KOPT-K1 (cell line): Measurements from ENCODE around the gene FGGY.

Experiments used
- H3K27ac ChIP-seq: fragments of 200-600 bp; sonication (generic); 2 replicates; pipeline ENCODE4 v1.5.1; 2016; ENCODE audit warnings: antibody characterized with exemption, mild to moderate bottlenecking, low read depth, low read length; ENCODE audit not compliant: poor library complexity, severe bottlenecking
- H3K36me3 ChIP-seq: fragments of 200-600 bp; sonication (generic); 2 replicates; pipeline ENCODE4 v1.5.1; 2017; ENCODE audit warnings: antibody characterized with exemption, mild to moderate bottlenecking, low read length, moderate library complexity; ENCODE audit not compliant: insufficient read depth
- H3K9me3 ChIP-seq: fragments of 200-600 bp; sonication (generic); 2 replicates; pipeline ENCODE4 v1.5.1; 2017; ENCODE audit warnings: antibody characterized with exemption, low read length, mild to moderate bottlenecking; ENCODE audit not compliant: insufficient read depth, poor library complexity, severe bottlenecking

FGGY gene

GRCh38 chr1:59316497-59317128, 19.7 kb downstream of the FGGY start:
- H3K27ac ChIP-seq, result peak overlapping the region; percentile 47
- no peaks in the 10 kb centered on the region for H3K9me3 ChIP-seq
- H3K36me3 ChIP-seq, result no peaks in the 10 kb centered on the region

GRCh38 chr1:59317343-59317742, 20.4 kb downstream of the FGGY start:
- Histone ChIP-seq H3K27ac (peak overlapping the region; percentile 47), H3K36me3 (no peaks in the 10 kb centered on the region), H3K9me3 (no peaks in the 10 kb centered on the region)

- no peak overlapping the region for H3K27ac ChIP-seq
- no peaks in the 10 kb centered on the region for H3K9me3 ChIP-seq
- H3K36me3 ChIP-seq, result no peaks in the 10 kb centered on the region
Observed at GRCh38 chr1:59317780-59318179, 20.9 kb downstream of the FGGY start.

- Histone ChIP-seq H3K9me3 (no peaks in the 10 kb centered on the region), H3K27ac (no peak overlapping the region), H3K36me3 (no peaks in the 10 kb centered on the region)
Observed at GRCh38 chr1:59318271-59318860, 21.5 kb downstream of the FGGY start.

- H3K27ac ChIP-seq, result no peak overlapping the region
- no peaks in the 10 kb centered on the region for H3K9me3 ChIP-seq
- H3K36me3 ChIP-seq, result no peaks in the 10 kb centered on the region
Observed at GRCh38 chr1:59322394-59322793, 25.5 kb downstream of the FGGY start.

GRCh38 chr1:59322814-59323213, 25.9 kb downstream of the FGGY start:
- Histone ChIP-seq H3K27ac (no peak overlapping the region), H3K9me3 (no peaks in the 10 kb centered on the region), H3K36me3 (no peaks in the 10 kb centered on the region)

GRCh38 chr1:59323879-59324278, 27.0 kb downstream of the FGGY start:
- H3K9me3 ChIP-seq, result no peaks in the 10 kb centered on the region
- H3K27ac ChIP-seq, result no peak overlapping the region
- H3K36me3 ChIP-seq, result no peaks in the 10 kb centered on the region

- H3K9me3 ChIP-seq, result no peaks in the 10 kb centered on the region
- no peak overlapping the region for H3K27ac ChIP-seq
- H3K36me3 ChIP-seq, result no peaks in the 10 kb centered on the region
Observed at GRCh38 chr1:59328353-59328752, 31.5 kb downstream of the FGGY start.

GRCh38 chr1:59329412-59330053, 32.6 kb downstream of the FGGY start:
- no peak overlapping the region for H3K27ac ChIP-seq
- H3K9me3 ChIP-seq, result no peaks in the 10 kb centered on the region
- H3K36me3 ChIP-seq, result no peaks in the 10 kb centered on the region

GRCh38 chr1:59331686-59332620, 35.1 kb downstream of the FGGY start:
- no peaks in the 10 kb centered on the region for H3K9me3 ChIP-seq

GRCh38 chr1:59332983-59333382, 36.1 kb downstream of the FGGY start:
- Histone ChIP-seq H3K36me3 (no peaks in the 10 kb centered on the region), H3K27ac (no peak overlapping the region), H3K9me3 (no peaks in the 10 kb centered on the region)

More at GRCh38 chr1:59331686-59332620, 35.1 kb downstream of the FGGY start:
- no peak overlapping the region for H3K27ac ChIP-seq
- no peaks in the 10 kb centered on the region for H3K36me3 ChIP-seq

GRCh38 chr1:59333626-59334277, 36.9 kb downstream of the FGGY start:
- Histone ChIP-seq H3K9me3 (no peaks in the 10 kb centered on the region), H3K27ac (no peak overlapping the region), H3K36me3 (no peaks in the 10 kb centered on the region)

- H3K27ac ChIP-seq, result no peak overlapping the region
- H3K36me3 ChIP-seq, result no peaks in the 10 kb centered on the region
- H3K9me3 ChIP-seq, result no peaks in the 10 kb centered on the region
Observed at GRCh38 chr1:59340411-59341307, 43.8 kb downstream of the FGGY start.
